Endothelial cell of umbilical vein (primary cell): Measurements from ENCODE around the gene USF1. TPM values are rescaled to one million over a fixed set of nuclear protein-coding genes. Genes with fewer than 3 reads are reported as not detected.

Source experiments
- BruUV-seq: library from RNA; stranded (reverse); fragments of 400-500 nt; replicated peaks from 2 replicates; lab custom pipeline; 2021; lab: Mats Ljungman, UMichigan
- CTCF ChIA-PET: fragments of 300-600, 350-600 bp; sonication (Branson Sonifier 250); formaldehyde crosslinking; loops from one replicate; lab custom pipeline; 2021; ENCODE audit warnings: antibody characterized with exemption, inconsistent platforms; lab: Charles Lee
- POLR2A ChIA-PET: fragments of 300-600, 350-600 bp; sonication (Branson Sonifier 250); formaldehyde crosslinking; loops from one replicate; lab custom pipeline; 2021; ENCODE audit warnings: antibody characterized with exemption, inconsistent platforms; lab: Charles Lee
- DNase-seq: peaks from one replicate; pipeline ENCODE4 v3.0.0-alpha.2; 2011; ENCODE audit warnings: low read depth, low spot score
- FAIRE-seq: peaks from 2 replicates; lab custom pipeline; 2011; peaks lifted over from hg19 to GRCh38; lab: Jason Lieb, UNC
- H2AFZ ChIP-seq: 2 replicates; pipeline ENCODE4 v1.6.0; 2012; ENCODE audit warnings: low read depth, low read length, control low read depth, inconsistent platforms
- H3K27ac ChIP-seq: 2 replicates; pipeline ENCODE4 v1.5.1; 2011; ENCODE audit warnings: low read depth, mild to moderate bottlenecking, control low read depth, low read length, moderate library complexity; ENCODE audit not compliant: insufficient read depth
- H3K27me3 ChIP-seq, 2 experiments: 2 replicates each; pipeline versions ENCODE4 v1.6.0 to v1.6.1; 2011; ENCODE audit warnings: low read length in 2 of 2, mixed read lengths in 1 of 2; ENCODE audit not compliant: control insufficient read depth in 2 of 2, insufficient read depth in 2 of 2
- H3K36me3 ChIP-seq, 2 experiments: 2 replicates in 1 of 2; 3 replicates in 1 of 2; pipeline ENCODE4 v1.5.1; 2011; ENCODE audit warnings: low read length in 2 of 2, mild to moderate bottlenecking in 1 of 2, moderate library complexity in 1 of 2; ENCODE audit not compliant: control insufficient read depth in 2 of 2, insufficient read depth in 2 of 2; ENCODE audit errors: extremely low read depth in 1 of 2
- H3K4me1 ChIP-seq: 3 replicates; pipeline ENCODE4 v1.5.1; 2011; ENCODE audit warnings: mild to moderate bottlenecking, low read length; ENCODE audit not compliant: control insufficient read depth, insufficient read depth; ENCODE audit errors: extremely low read depth
- H3K4me2 ChIP-seq: 2 replicates; pipeline ENCODE4 v1.6.1; 2011; ENCODE audit warnings: low read length, control low read depth, mixed read lengths; ENCODE audit not compliant: insufficient read depth
- H3K4me3 ChIP-seq, 3 experiments: fragments of 200-600 bp in 1 of 3; sonication (generic), shearing (Covaris generic) in 1 of 3; replicated peaks in 1 of 3; 2 replicates each; pipeline ENCODE4 v1.5.1; 2011 to 2016; ENCODE audit warnings: control low read depth in 3 of 3, low read length in 3 of 3, mild to moderate bottlenecking in 2 of 3, inconsistent platforms in 1 of 3, low read depth in 1 of 3, moderate library complexity in 1 of 3; ENCODE audit not compliant: insufficient read depth in 1 of 3
- H3K79me2 ChIP-seq: 2 replicates; pipeline ENCODE4 v1.6.0; 2012; ENCODE audit warnings: low read length, inconsistent platforms; ENCODE audit not compliant: control insufficient read depth, insufficient read depth
- H3K9ac ChIP-seq: replicated peaks from 2 replicates; pipeline ENCODE3; 2011; ENCODE audit warnings: low read length, control low read depth; ENCODE audit not compliant: insufficient read depth; ENCODE audit errors: extremely low read depth
- H3K9me1 ChIP-seq: replicated peaks from 3 replicates; pipeline ENCODE4 v1.6.0; 2011; ENCODE audit warnings: mild to moderate bottlenecking, low read length; ENCODE audit not compliant: control insufficient read depth, insufficient read depth; ENCODE audit errors: extremely low read depth
- H3K9me3 ChIP-seq: replicated peaks from 2 replicates; pipeline ENCODE4 v1.5.1; 2012; ENCODE audit warnings: low read length, inconsistent platforms; ENCODE audit not compliant: control insufficient read depth, insufficient read depth
- H4K20me1 ChIP-seq: replicated peaks from 2 replicates; pipeline ENCODE3; 2011; ENCODE audit warnings: mild to moderate bottlenecking, low read length; ENCODE audit not compliant: control insufficient read depth, insufficient read depth; ENCODE audit errors: extremely low read depth
- EZH2 ChIP-seq: IDR thresholded peaks from 2 replicates; pipeline ENCODE4 v1.6.1; 2012; ENCODE audit warnings: borderline replicate concordance, low read depth, mild to moderate bottlenecking, moderate library complexity, low read length, inconsistent platforms; ENCODE audit not compliant: severe bottlenecking
- FOS ChIP-seq: IDR thresholded peaks from 2 replicates; pipeline ENCODE4 v1.6.1; 2011; ENCODE audit warnings: mild to moderate bottlenecking, low read length, moderate library complexity, borderline replicate concordance; ENCODE audit not compliant: insufficient read depth
- GATA2 ChIP-seq: IDR thresholded peaks from 2 replicates; pipeline ENCODE4 v1.7.0; 2011; ENCODE audit warnings: low read depth, mild to moderate bottlenecking, moderate library complexity, mixed read lengths, low read length; ENCODE audit not compliant: insufficient read length, insufficient read depth
- JUN ChIP-seq: IDR thresholded peaks from 2 replicates; pipeline ENCODE4 v1.6.1; 2011; ENCODE audit warnings: borderline replicate concordance, low read depth; ENCODE audit not compliant: insufficient read length, insufficient read depth
- MYC ChIP-seq: IDR thresholded peaks from one replicate; pipeline ENCODE4 v1.6.1; 2011; ENCODE audit warnings: mild to moderate bottlenecking, low read depth, low read length
- POLR2A ChIP-seq: IDR thresholded peaks from 2 replicates; pipeline ENCODE4 v1.6.1; 2012; ENCODE audit warnings: low read depth, mild to moderate bottlenecking, control low read depth, low read length
- POLR2AphosphoS5 ChIP-seq: IDR thresholded peaks from 2 replicates; pipeline ENCODE4 v1.6.1; 2012; ENCODE audit warnings: low read depth, mild to moderate bottlenecking, control low read depth, low read length, moderate library complexity; ENCODE audit not compliant: insufficient read depth
- dilution Hi-C: fragments of 300-500 bp; cut with MboI; formaldehyde crosslinking; loops from one replicate; pipeline ENCODE4 v1.15.0; 2019; ENCODE audit warnings: low sequenced_read_pairs; ENCODE audit not compliant: extremely low pct_ligation_motif_present
- intact Hi-C: fragments of 100-400 bp; cut with micrococcal nuclease; formaldehyde crosslinking; loops from one replicate; pipeline ENCODE4 v1.10.0; 2022
- polyA plus RNA-seq, 4 experiments: library from polyadenylated mRNA; depleted of rRNA in 3 of 4; stranded (reverse) in 3 of 4; unstranded in 1 of 4; fragments of >200 nt; gene quantifications; 2 replicates each; pipeline versions ENCODE4 v1.2.1 to v1.2.3, GENCODE V29; 2011 to 2012; ENCODE audit warnings: missing spikeins in 1 of 4
- total RNA-seq: library from RNA; stranded (reverse); gene quantifications from 2 replicates; pipeline ENCODE4 v1.2.3, GENCODE V29; 2021
- TF ChIP-seq, protein P1 (sequence below): IDR thresholded peaks from 2 replicates; pipeline ENCODE4 v1.6.1; 2011; ENCODE audit not compliant: insufficient read depth, insufficient read length
- TF ChIP-seq, protein P2 (sequence below), 2 donors: IDR thresholded peaks; 1 replicate in 1 of 2; 2 replicates in 1 of 2; pipeline ENCODE4 v1.5.1; 2011; ENCODE audit warnings: low read length in 2 of 2, mild to moderate bottlenecking in 2 of 2, moderate library complexity in 2 of 2, control low read depth in 1 of 2, inconsistent platforms in 1 of 2, low read depth in 1 of 2; ENCODE audit not compliant: insufficient read depth in 1 of 2; ENCODE audit errors: extremely low read depth in 1 of 2

The USF1 gene
- total and polyA plus RNA-seq, 2 donors (not counting 3 experiments of a cell fraction or from before 2014, with no cell fraction given), result 53.4 to 56.7 TPM

DNA sequence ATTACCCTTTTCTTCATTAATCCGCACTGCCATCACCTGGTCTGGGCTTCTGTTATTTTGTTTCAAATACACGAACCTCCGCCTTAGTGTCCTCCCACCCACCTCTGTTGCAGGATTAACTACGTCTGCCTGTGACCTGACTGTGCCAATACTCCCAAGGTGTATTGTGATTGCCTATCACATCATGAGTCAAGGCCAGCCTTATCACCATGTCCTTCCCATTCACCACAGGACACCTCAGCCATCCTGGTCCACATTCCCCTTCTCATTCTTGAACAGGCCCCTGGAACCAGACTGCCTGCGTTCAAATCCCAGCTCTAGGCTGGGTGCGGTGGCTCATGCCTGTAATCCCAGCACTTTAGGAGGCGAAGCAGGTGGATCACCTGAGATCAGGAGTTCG is 39.2 kb downstream of the USF1 start:
- Histone ChIP-seq H3K4me2 (no peak overlapping the region), H3K79me2 (peaks cover 24% of the 10 kb centered on the region), H2AFZ (no peak overlapping the region), H3K9ac (no peak overlapping the region), H3K4me3 (no peak overlapping the region), H3K27ac (no peak overlapping the region), H3K27me3 (no peaks in the 10 kb centered on the region), H3K4me1 (no peaks in the 10 kb centered on the region), H3K9me1 (no peaks in the 10 kb centered on the region), H3K9me3 (no peaks in the 10 kb centered on the region), H3K36me3 (no peaks in the 10 kb centered on the region), H4K20me1 (no peaks in the 10 kb centered on the region)
- POLR2A ChIA-PET, result no interaction called here
- dilution Hi-C loops, result no loop called here
- CTCF ChIA-PET, result interaction anchor here (0.9 to 3.9 kb wide), 2 partner anchors 9 to 35 kb away, joined by 4 to 25 read pairs; no protein-coding TSS in a partner anchor
- TF ChIP-seq FOS, result no peak
- TF ChIP-seq, protein P1, sequence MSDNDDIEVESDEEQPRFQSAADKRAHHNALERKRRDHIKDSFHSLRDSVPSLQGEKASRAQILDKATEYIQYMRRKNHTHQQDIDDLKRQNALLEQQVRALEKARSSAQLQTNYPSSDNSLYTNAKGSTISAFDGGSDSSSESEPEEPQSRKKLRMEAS, result no peak
- TF ChIP-seq MYC, result no peak
- TF ChIP-seq GATA2, result no peak
- TF ChIP-seq JUN, result no peak
- TF ChIP-seq EZH2, result no peak
- no peak for TF ChIP-seq POLR2A
- TF ChIP-seq, protein P2, sequence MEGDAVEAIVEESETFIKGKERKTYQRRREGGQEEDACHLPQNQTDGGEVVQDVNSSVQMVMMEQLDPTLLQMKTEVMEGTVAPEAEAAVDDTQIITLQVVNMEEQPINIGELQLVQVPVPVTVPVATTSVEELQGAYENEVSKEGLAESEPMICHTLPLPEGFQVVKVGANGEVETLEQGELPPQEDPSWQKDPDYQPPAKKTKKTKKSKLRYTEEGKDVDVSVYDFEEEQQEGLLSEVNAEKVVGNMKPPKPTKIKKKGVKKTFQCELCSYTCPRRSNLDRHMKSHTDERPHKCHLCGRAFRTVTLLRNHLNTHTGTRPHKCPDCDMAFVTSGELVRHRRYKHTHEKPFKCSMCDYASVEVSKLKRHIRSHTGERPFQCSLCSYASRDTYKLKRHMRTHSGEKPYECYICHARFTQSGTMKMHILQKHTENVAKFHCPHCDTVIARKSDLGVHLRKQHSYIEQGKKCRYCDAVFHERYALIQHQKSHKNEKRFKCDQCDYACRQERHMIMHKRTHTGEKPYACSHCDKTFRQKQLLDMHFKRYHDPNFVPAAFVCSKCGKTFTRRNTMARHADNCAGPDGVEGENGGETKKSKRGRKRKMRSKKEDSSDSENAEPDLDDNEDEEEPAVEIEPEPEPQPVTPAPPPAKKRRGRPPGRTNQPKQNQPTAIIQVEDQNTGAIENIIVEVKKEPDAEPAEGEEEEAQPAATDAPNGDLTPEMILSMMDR (IDR thresholded peaks at IDR 0.05; ENCODE audit: extremely low read depth in 1 of 2, insufficient read depth in 1 of 2, low read depth in 1 of 2, low read length in 2 of 2), result no peak
- TF ChIP-seq POLR2AphosphoS5, result no peak
- intact Hi-C loops, result no loop called here
- no peak for DNase-seq
- no TSS peak for BruUV-seq
- no peak for FAIRE-seq
